ENCODE results near the gene PPA1.

Gene PPA1

DNA sequence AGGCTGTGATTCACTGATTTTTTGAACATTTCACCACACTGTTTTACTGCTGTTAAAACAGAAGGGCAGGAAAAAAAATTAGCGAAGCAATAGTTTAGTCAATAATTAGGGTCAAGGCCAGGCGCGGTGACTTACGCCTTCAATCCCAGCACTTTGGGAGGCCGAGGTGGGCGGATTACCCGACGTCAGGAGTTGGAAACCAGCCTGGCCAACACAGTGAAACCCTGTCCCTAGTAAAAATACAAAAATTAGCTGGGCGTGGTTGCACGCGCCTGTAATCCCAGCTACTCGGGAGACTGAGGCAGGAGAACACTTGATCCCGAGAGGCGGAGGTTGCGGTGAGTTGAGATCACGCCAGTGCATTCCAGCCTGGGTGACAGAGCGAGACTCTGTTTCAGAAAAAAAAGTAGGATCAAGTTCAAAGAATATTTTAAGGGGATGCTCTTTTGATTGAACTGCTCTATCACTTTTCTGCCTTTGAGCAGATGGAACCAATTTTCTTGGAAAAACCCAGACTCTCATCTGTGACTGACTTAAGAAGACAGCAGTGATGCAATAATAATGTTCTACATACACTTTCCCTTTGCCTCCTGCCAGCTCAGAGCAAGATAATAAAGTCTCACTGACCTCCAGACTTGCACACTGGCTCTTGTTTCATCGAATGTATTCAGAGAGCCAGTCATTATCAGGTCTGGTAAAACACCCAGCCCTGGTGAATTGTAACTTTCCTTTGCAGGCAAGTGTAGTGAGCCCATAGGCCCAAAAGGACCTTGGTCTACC is 1.6 kb upstream of the PPA1 start:
- no peak for TF ChIP-seq CTCF (IDR thresholded peaks at IDR 0.05)
- peaks cover 17% of the 10 kb centered on the region for H3K9me3 Mint-ChIP-seq
- no peaks in the 10 kb centered on the region for H3K27me3 Mint-ChIP-seq (ENCODE audit: low read depth, poor library complexity)
- H3K36me3 Mint-ChIP-seq (ENCODE audit: low read depth), result peaks cover under 1% of the 10 kb centered on the region
- H3K27ac Mint-ChIP-seq, result peak overlapping the region; percentile 70
- peaks cover 33% of the 10 kb centered on the region for H3K4me1 Mint-ChIP-seq
- H3K4me3 Mint-ChIP-seq, result peak overlapping the region; percentile 50
- no peak for DNase-seq

DNA sequence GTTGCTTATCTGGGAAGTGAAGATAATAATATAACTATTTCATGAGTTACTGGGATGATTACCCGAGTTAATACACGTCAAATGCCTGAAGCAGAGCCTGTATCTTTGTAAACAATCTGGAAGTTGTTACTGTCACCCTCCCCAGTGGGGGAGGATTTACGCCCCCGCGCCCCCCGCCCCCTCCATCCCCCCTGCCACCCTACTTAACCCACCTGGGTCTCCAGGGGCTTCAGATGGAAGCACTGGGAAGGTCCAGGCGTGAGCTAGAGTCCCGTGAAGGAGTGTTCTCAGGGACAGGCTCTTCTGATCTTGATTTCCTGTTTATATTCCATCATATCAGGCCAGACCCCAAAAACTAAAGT is 691 bp upstream of the PPA1 start:
- Mint-ChIP-seq H3K4me3 (peak overlapping the region; percentile 87), H3K27ac (no peak overlapping the region), H3K4me1 (peaks cover 33% of the 10 kb centered on the region), H3K36me3 (ENCODE audit: low read depth) (peaks cover 8% of the 10 kb centered on the region), H3K27me3 (ENCODE audit: low read depth, poor library complexity) (no peaks in the 10 kb centered on the region), H3K9me3 (peaks cover 16% of the 10 kb centered on the region)
- TF ChIP-seq CTCF (IDR thresholded peaks at IDR 0.05), result no peak
- DNase-seq, result no peak

DNA sequence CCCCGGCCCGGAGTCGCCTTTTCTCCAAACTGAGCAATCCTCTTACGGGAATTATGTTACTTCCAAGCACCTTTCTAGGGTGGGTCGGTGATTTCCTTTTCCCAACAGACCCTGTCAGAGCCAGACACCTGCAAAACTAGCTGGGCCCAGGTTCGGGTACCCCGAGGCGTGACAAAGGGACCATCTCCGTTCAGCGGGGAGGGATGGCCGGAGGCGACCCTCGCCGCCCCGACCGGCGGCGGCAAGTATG is 445 bp downstream of the PPA1 start:
- H3K4me1 Mint-ChIP-seq, result peaks cover 33% of the 10 kb centered on the region
- H3K4me3 Mint-ChIP-seq, result peak overlapping the region; percentile 77
- peaks cover 9% of the 10 kb centered on the region for H3K9me3 Mint-ChIP-seq
- TF ChIP-seq CTCF (IDR thresholded peaks at IDR 0.05), result no peak
- no peaks in the 10 kb centered on the region for H3K27me3 Mint-ChIP-seq (ENCODE audit: low read depth, poor library complexity)
- no peak overlapping the region for H3K27ac Mint-ChIP-seq
- no peak for DNase-seq
- peaks cover 11% of the 10 kb centered on the region for H3K36me3 Mint-ChIP-seq (ENCODE audit: low read depth)

DNA sequence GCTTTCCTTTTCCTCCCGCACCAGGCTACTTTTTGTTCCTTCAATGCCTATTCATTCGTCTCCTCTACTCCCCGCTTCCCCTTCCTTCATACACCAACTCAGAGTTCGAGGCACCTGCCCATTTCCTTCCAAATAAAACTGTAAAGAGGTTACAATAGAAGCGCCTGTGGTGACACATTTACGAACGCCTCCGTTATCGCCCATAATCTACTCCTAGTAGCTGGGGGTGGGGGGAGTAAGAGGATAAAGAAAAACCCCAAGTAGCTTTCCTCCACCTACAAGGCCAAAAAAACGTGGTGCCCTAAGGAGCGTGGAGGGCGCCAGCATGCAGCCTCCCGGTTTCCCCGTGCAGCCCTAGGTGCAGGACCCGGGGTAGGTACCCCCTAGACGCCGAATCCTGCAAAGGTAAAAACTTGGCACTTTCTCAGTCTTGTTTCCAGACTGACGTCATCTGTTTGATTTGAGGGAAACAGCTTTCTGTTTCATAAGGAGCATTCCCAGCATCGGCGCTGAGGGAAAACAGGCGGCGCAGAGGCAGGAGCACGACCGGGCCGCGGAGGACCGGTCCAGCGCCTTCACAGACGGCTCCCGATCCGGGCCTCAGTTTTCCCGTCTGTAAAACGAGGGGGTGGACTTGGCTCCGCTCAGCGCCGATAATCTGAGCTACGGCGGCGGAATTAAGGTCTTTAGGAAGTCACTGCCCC is 922 bp downstream of the PPA1 start:
- peak; percentile 28 for DNase-seq
- peaks cover 11% of the 10 kb centered on the region for H3K36me3 Mint-ChIP-seq (ENCODE audit: low read depth)
- H3K27ac Mint-ChIP-seq, result no peak overlapping the region
- peaks cover 33% of the 10 kb centered on the region for H3K4me1 Mint-ChIP-seq
- no peak for TF ChIP-seq CTCF (IDR thresholded peaks at IDR 0.05)
- H3K4me3 Mint-ChIP-seq, result peak overlapping the region; percentile 77
- no peaks in the 10 kb centered on the region for H3K27me3 Mint-ChIP-seq (ENCODE audit: low read depth, poor library complexity)
- H3K9me3 Mint-ChIP-seq, result peaks cover 4% of the 10 kb centered on the region

DNA sequence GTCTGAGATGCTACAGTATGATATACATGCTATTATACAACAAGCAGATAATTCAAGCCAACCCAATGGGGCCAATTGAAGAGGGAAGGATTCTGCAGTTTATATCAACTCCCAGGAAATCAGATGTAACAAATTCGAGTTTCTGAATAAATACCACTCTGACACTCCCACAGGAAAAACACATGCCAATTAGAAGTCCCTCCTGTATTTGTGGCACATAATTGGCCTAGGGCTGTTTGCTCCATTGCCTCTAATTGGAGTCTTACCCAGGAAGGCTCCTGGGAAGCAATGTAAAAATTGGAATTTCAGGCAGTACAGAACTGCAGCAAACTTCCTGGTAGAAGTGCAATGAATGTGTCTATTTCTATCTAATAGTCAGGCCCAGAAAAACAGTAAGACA is 4.7 kb downstream of the PPA1 start:
- Mint-ChIP-seq H3K9me3 (no peaks in the 10 kb centered on the region), H3K27ac (no peak overlapping the region), H3K4me3 (no peak overlapping the region), H3K4me1 (peaks cover 10% of the 10 kb centered on the region), H3K27me3 (ENCODE audit: low read depth, poor library complexity) (no peaks in the 10 kb centered on the region), H3K36me3 (ENCODE audit: low read depth) (peaks cover 15% of the 10 kb centered on the region)
- DNase-seq, result no peak
- no peak for TF ChIP-seq CTCF (IDR thresholded peaks at IDR 0.05)
